ENCODE results near the gene NTM.

The NTM gene

GRCh38 chr11:132296946-132297610 is 926.7 kb downstream of the NTM start:
- Histone ChIP-seq H3K36me3 (ENCODE audit: control insufficient read depth, low read length) (no peaks in the 10 kb centered on the region), H3K79me2 (ENCODE audit: control insufficient read depth, low read length) (no peaks in the 10 kb centered on the region), H4K20me1 (ENCODE audit: control insufficient read depth, insufficient read depth, low read depth, low read length) (no peaks in the 10 kb centered on the region), H3K4me2 (ENCODE audit: low read length) (no peak overlapping the region), H3K27ac (ENCODE audit: low read depth, low read length) (no peak overlapping the region), H3K27me3 (ENCODE audit: control insufficient read depth, low read length) (no peaks in the 10 kb centered on the region), H3K9me2 (replicated peaks; ENCODE audit: control insufficient read depth, low read length) (no peaks in the 10 kb centered on the region), H3K4me3 (ENCODE audit: low read length) (no peak overlapping the region), H3K4me1 (ENCODE audit: control insufficient read depth, low read length) (no peaks in the 10 kb centered on the region), H3K9me3 (ENCODE audit: control insufficient read depth, insufficient read depth, low read length) (no peaks in the 10 kb centered on the region), H3F3A (ENCODE audit: control insufficient read depth, insufficient read depth) (no peaks in the 10 kb centered on the region)
- TF ChIP-seq CTCF (IDR thresholded peaks at IDR 0.05; ENCODE audit: low read depth, low read length, poor library complexity, severe bottlenecking) (no peak), EZH2phosphoT487 (IDR thresholded peaks at IDR 0.05; ENCODE audit: borderline replicate concordance, low read length) (no peak)

GRCh38 chr11:132298357-132298756 is 927.9 kb downstream of the NTM start:
- H3K27ac ChIP-seq (ENCODE audit: low read depth, low read length): no peak overlapping the region
- H3F3A ChIP-seq (ENCODE audit: control insufficient read depth, insufficient read depth): no peaks in the 10 kb centered on the region
- no peaks in the 10 kb centered on the region for H4K20me1 ChIP-seq (ENCODE audit: control insufficient read depth, insufficient read depth, low read depth, low read length)
- no peaks in the 10 kb centered on the region for H3K9me2 ChIP-seq (replicated peaks; ENCODE audit: control insufficient read depth, low read length)
- no peak overlapping the region for H3K4me3 ChIP-seq (ENCODE audit: low read length)
- no peaks in the 10 kb centered on the region for H3K4me1 ChIP-seq (ENCODE audit: control insufficient read depth, low read length)
- H3K79me2 ChIP-seq (ENCODE audit: control insufficient read depth, low read length): no peaks in the 10 kb centered on the region
- H3K36me3 ChIP-seq (ENCODE audit: control insufficient read depth, low read length): no peaks in the 10 kb centered on the region
- no peak overlapping the region for H3K4me2 ChIP-seq (ENCODE audit: low read length)
- TF ChIP-seq EZH2phosphoT487 (IDR thresholded peaks at IDR 0.05; ENCODE audit: borderline replicate concordance, low read length): no peak
- TF ChIP-seq CTCF (IDR thresholded peaks at IDR 0.05; ENCODE audit: low read depth, low read length, poor library complexity, severe bottlenecking): no peak
- H3K9me3 ChIP-seq (ENCODE audit: control insufficient read depth, insufficient read depth, low read length): no peaks in the 10 kb centered on the region
- H3K27me3 ChIP-seq (ENCODE audit: control insufficient read depth, low read length): no peaks in the 10 kb centered on the region

GRCh38 chr11:132300283-132300682 is 929.9 kb downstream of the NTM start:
- H3K27ac ChIP-seq (ENCODE audit: low read depth, low read length): no peak overlapping the region
- no peaks in the 10 kb centered on the region for H3K36me3 ChIP-seq (ENCODE audit: control insufficient read depth, low read length)
- H3K4me2 ChIP-seq (ENCODE audit: low read length): no peak overlapping the region
- H4K20me1 ChIP-seq (ENCODE audit: control insufficient read depth, insufficient read depth, low read depth, low read length): no peaks in the 10 kb centered on the region
- no peak overlapping the region for H3K4me3 ChIP-seq (ENCODE audit: low read length)
- TF ChIP-seq CTCF (IDR thresholded peaks at IDR 0.05; ENCODE audit: low read depth, low read length, poor library complexity, severe bottlenecking) (peak; percentile 30), EZH2phosphoT487 (IDR thresholded peaks at IDR 0.05; ENCODE audit: borderline replicate concordance, low read length) (no peak)
- no peaks in the 10 kb centered on the region for H3K27me3 ChIP-seq (ENCODE audit: control insufficient read depth, low read length)
- no peaks in the 10 kb centered on the region for H3K4me1 ChIP-seq (ENCODE audit: control insufficient read depth, low read length)
- no peaks in the 10 kb centered on the region for H3K9me2 ChIP-seq (replicated peaks; ENCODE audit: control insufficient read depth, low read length)
- no peaks in the 10 kb centered on the region for H3K9me3 ChIP-seq (ENCODE audit: control insufficient read depth, insufficient read depth, low read length)
- H3F3A ChIP-seq (ENCODE audit: control insufficient read depth, insufficient read depth): no peaks in the 10 kb centered on the region
- H3K79me2 ChIP-seq (ENCODE audit: control insufficient read depth, low read length): no peaks in the 10 kb centered on the region
